ENCODE results near the gene FAM32A.

Gene FAM32A

DNA sequence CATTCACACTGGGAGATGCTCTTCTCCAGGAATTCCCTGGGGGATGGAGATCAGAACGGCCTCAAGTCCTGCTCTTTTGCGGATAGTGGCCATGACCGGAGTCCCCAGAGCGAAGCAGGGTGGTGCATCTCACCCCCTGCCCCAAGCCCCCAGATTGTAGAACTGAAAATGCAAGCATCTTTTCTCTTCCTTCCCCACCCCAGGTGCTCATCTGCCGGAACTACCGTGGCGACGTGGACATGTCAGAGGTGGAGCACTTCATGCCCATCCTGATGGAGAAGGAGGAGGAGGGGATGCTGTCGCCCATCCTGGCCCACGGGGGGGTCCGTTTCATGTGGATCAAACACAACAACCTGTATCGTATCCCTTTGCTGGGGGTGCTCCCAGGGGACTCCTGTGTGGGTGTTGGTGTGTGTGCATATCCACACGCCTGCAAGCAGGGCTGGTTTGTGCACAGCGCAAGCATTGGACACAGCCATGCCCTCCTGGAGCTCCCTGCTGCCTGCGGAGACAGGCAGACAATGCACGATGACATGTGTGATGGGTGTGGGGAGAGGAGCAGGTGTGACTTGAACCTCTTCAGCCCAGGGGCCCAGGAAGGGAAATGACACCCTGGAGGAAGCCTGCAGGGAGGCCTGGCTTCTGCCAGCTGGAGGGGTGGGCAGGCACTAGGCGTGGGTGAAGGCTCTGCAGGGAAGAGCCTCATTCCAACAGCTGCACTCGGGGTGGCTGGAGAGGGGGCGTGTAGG is 18.2 kb downstream of the FAM32A start:
- DNase-seq: no peak

- DNase-seq: no peak
These were observed 18.7 kb downstream of the FAM32A start for GRCh38 chr19:16204005-16204294.

GRCh38 chr19:16205205-16206045 is 20.2 kb downstream of the FAM32A start:
- DNase-seq: no peak

DNA sequence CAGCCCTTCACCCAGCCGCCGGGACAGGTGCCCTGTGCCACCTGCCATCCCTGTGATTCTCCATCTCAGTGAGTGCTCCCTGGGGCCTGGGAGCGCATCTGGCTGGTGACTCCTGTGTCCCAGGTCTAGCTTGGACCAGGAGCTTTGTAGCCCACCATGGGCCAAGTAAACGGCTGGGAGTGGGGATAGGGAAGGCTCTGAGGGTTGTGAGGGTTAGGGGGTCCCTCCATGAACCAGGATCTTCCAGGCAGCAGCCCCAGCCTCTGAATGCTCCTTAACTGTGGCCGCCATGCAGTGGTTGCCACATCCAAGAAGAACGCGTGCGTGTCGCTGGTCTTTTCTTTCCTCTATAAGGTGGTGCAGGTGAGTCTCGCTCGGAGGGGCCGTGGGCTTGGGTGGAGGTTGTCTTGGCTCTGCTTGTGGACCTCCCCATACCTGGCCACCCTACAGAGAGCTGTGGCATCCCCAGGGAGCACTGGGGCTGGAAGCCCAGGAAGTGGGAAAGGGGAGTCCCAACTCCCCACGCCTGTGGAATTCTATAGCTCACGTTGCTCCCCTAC is 20.9 kb downstream of the FAM32A start:
- DNase-seq: no peak

DNA sequence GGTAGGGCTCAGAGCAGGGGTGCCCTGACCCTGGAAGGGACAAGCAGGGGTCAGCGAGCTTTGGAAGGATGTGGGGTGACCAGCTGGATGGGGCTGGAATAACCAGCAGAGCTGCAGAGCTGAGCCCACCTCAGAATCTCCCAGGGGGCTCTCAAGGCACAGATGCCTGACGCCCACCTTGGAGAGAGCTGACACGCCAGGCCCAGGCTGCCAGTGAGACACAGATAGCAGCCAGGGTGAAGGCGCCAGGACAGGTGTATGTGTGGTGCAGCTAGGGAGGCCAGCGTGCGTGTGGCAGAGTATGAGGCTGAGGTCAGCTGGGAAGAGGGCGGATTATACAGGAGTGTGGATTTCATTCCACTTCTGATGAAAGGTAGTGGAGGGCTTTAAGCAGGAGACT is 21.4 kb downstream of the FAM32A start:
- no peak for DNase-seq

GRCh38 chr19:16207063-16207462 is 21.9 kb downstream of the FAM32A start:
- no peak for DNase-seq

DNA sequence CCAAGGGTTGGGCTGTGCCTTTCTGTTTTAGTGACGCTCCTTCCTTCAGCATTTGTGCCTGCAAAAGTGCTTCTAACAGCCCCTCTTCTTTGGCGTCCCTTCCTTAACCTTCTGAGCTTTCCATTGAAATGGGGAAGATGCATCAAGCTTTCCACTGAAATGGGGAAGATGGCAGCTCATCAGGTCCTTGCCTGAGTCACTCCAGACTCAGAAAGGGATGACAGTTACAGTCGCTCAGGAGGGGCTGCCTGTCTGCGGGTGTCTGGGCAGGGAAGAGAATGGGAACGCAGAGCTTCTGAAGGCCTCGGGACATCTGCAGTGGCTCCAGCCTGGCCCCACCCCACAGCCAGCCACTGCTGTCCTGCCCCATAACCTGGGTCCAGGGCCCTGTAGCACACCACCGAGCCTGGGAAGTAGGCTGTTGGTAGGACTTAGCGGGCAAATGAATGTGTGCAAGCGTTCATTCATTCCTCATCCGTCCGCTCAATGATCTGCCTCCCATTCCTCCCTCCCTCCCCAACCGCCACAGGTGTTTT is 22.3 kb downstream of the FAM32A start:
- no peak for DNase-seq

- no peak for DNase-seq
These were observed 23.0 kb downstream of the FAM32A start for GRCh38 chr19:16208064-16208759.

GRCh38 chr19:16208847-16209665 is 23.8 kb downstream of the FAM32A start:
- no peak for DNase-seq

GRCh38 chr19:16210168-16210567 is 25.0 kb downstream of the FAM32A start:
- no peak for DNase-seq

DNA sequence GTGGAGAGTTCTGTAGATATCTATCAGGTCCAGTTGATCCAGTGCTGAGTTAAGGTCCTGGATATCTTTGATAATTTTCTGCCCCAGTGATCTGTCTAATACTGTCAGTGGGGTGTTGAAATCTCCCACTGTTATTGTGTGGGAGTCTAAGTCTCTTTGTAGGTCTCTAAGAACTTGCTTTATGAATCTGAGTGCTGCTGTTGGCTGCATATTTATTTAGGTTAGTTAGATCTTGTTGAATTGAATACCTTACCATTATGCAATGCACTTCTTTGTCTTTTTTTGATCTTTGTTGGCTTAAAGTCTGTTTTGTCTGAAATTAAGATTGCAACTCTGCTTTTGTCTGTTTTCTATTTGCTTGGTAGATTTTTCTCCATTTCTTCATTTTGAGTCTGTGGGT is 27.9 kb downstream of the FAM32A start:
- DNase-seq: no peak

DNA sequence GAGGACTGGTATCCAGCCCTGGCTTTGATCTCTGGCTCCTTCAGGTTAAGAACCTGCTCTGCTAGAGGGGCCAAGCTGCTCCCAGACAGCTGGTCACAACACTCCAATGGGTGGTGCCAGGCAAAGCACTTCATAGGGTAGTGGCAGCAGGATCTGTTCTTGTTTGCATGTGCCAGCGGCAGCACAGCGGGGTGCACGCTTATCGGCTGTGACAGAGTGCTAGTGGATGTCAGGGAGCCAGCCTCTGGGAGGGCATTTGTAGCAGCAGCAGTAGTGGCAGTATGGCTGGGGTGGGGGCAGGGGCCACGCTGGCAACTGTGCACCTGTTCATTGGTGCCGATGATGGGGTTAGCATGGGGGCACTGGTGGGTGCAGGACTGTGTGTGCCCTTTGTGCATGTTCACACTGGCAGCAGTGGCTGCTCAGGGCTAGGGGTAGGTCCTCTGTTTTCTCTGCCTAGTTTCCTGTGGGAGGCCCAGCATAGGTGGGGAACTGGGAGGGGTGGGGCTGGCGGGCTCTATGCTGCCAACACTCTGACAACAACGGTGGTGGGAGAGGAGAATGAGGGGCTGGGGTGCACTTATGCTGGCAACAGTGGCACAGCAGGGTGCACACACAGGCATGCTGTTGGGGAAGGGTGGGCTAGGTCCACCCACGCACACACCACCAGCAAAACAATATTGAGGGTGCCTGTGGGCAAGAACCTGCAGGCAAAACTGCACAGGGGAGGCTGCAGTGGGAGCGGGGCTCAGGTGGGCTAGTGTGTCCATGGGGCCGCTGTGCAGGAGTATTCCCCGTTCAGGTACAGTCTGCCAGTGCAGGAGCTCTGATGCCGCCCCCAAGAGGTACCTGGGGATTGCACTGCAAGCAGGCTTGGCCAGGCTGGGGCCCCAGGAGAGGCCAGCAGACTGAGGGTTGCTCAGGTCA is 31.8 kb downstream of the FAM32A start:
- no peak for DNase-seq

DNA sequence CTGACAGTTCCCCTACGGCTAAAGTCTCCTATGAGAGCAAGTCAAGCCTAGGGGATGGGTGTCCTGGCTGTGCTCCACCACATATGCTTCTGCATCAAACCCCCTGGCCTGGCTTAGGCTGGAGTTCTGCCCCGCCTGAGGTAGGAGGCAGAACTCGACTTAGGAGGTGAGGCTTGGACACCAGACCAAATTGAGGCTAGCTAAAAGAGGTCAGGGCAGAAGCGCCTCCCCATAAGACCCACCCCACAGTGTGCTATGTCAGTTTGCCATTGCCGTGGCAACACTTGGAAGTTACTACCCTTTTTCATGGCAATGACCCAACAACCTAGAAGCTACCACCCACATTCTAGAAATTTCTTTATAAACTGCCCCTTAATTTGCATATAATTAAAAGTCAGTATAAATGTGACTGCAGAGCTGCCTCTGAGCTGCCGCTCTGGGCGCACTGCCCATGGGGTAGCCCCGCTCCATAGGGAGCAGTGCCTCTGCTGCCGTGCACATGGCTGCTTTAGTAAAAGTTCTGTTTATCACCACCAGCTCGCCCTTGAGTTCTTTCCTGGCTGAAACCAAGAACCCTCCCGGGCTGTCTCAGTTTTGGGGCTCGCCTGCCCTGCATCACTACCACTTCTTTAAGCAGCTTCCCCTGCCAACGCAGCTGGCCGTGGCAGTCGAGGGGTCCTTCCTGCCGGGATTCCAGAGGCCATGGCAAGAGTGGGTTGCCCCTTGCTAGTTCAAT is 32.7 kb downstream of the FAM32A start:
- no peak for DNase-seq

DNA sequence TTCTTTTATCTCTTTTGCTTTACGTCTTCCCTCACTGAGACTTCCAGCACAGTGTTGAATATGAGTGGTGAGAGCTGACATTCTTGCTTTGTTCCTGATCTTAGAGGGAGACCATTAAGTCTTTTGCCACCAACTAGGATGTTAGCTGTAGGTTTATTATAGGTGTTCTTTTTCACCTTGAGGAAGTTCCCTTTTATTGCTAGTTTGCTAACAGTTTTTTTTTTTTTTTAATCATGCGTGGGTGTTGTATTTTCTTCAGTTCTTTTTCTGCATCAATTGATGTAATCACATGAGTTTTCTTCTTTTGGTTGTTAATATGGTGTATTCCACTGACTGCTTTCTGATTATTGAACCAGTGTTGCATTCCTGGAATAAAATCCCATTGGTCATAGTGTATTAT is 33.6 kb downstream of the FAM32A start:
- DNase-seq: no peak

- no peak for DNase-seq
These were observed 37.6 kb downstream of the FAM32A start for GRCh38 chr19:16222806-16223205.

GRCh38 chr19:16223746-16224145 is 38.5 kb downstream of the FAM32A start:
- DNase-seq: no peak

- DNase-seq: no peak
These were observed 39.3 kb downstream of the FAM32A start for GRCh38 chr19:16224293-16225045.

- DNase-seq: no peak
These were observed 40.3 kb downstream of the FAM32A start for GRCh38 chr19:16225279-16226183.

DNA sequence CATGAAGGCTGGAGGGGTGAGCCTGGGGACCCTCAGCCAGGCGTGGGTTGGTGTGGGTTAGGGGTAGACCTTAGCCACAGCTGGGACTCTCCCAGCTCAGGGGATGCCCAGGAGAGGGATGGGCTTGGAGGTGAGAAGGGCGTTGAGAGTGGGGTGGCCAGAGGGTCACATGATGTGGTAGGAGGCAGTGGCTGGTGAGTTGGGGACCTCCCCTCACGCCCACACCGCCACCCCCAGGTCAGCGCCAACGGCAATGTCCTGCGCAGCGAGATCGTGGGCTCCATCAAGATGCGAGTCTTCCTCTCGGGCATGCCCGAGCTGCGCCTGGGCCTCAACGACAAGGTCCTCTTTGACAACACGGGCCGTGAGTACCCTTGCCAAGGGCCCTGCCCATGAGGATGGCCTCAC is 41.0 kb downstream of the FAM32A start:
- no peak for DNase-seq

Measured in NCI-H446 (cell line).